Hematopoietic multipotent progenitor cell treated with erythropoietin and hydrocortisone succinate and interleukin-3 and kit ligand, for 17 days (in vitro differentiated cells): ENCODE results near the gene PLA2G4E.

Source experiments
- DNase-seq: peaks from one replicate; pipeline ENCODE4 v3.0.0-alpha.2; 2015; ENCODE audit warnings: low spot score

PLA2G4E gene

DNA sequence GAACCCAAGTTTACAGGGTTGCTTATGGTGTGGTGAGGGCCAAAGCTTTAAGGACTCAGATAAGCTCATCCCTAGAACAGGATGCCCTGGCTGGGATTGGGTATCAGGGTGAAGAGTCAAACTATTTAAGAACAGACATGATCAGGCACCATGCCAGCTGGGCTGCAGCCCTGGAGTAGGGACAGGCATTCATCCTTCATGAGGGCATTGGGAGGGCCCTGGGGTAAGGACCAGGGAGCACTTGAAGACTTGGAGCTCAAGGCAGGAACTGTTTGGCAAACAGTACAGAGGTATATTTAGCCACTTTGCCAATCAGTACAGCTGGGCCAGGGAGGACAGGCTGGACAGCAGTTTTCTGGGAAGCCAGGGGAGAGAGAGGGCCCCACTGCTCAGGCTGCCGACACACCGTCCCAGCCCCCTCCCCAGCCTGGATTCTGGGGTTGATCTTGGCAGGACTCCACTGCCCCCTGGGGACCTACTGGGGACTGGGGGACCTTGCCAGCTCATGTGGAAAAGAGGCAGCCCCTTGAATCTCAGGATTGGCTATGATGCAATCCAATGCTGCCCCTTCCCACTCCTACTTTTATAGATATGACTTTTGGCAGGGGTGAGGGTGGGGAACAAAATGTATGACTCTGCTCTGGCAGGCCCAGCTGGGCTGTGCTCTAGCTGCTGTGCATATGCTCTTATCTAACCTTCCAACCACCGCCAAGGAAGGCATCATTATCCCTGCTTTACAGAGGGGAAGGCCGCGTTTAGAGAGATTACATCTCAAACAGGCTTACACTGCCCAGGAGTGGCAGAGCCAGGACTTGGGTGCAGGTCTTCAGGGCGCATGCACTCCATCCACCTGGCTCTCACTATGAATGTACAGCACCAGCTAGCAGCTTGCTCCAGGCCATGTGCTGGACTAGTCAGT lies 2.3 kb downstream of the PLA2G4E start:
- DNase-seq, result no peak

- DNase-seq, result no peak
Observed at GRCh38 chr15:42016971-42017370, 3.9 kb downstream of the PLA2G4E start.

GRCh38 chr15:42014406-42014805 lies 6.4 kb downstream of the PLA2G4E start:
- no peak for DNase-seq

DNA sequence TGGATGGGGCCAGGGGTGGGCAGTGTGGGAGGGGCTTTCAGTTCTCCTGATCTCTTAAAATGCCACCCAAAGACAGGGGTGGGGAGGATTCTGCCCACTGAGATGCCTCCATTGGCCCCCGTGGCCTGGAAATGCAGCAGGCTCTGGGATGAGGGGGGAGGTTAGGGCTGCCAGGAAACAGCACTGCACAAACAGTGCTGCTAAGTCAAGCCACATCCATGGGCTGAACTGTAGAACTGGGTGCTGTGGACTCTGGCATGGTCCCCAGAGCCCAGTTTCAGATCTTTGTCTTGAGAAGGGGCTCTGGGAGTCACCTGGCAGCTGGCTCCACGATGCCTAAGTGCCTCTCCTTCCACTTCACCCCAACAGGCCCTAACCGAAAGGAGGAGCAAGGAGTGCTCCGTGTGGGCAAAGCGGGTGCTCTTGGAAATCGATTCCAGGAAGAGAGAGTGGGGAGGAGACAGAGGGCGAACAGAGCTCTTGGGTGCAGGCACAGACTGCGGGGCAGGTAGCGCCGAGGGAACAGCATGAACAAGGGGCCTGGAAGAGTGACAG lies 7.8 kb downstream of the PLA2G4E start:
- no peak for DNase-seq

DNA sequence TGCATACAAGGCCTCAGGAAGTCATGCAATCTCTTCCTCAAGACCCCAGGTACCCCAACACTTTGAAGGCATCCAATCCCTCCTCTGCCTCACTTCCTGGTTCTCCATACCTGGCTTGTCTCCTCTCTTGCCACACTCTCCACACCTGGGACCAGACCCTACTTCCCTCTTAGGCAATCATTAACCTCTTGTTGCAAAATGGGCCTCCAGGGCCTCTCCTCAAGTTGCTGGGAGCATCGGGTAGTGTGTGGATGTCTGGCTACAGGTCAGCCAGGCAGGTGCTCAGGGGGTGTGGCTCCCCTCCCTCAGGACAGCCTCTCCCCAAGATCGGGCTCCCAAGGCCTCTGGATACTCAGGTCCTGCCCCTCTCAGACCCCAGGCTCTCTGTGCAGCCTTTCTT lies 8.6 kb downstream of the PLA2G4E start:
- no peak for DNase-seq

GRCh38 chr15:42011074-42011473 lies 9.8 kb downstream of the PLA2G4E start:
- DNase-seq, result no peak

GRCh38 chr15:42010434-42010833 lies 10.4 kb downstream of the PLA2G4E start:
- DNase-seq, result no peak

- DNase-seq, result no peak
Observed at GRCh38 chr15:42009474-42009873, 11.4 kb downstream of the PLA2G4E start.

DNA sequence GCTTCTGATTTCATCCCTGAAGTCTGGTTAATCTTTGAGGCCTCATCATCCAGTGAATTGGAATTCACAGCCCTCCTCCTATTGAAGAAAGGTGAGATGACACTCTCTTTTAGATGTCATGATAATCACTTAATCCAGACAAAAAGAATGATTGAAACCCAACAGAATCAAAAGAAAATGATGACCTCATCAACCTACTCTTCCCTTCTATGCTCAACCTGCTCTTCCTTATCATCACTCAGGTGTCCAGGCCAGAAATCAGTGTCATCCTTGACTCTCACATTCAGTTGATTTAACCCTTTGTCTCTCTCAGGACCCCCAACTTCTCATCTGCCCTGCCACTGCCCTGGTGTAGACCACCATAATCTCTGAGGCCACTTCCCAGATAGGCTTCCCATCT lies 11.8 kb downstream of the PLA2G4E start:
- DNase-seq, result no peak

GRCh38 chr15:42007386-42007785 lies 13.5 kb downstream of the PLA2G4E start:
- DNase-seq, result no peak

DNA sequence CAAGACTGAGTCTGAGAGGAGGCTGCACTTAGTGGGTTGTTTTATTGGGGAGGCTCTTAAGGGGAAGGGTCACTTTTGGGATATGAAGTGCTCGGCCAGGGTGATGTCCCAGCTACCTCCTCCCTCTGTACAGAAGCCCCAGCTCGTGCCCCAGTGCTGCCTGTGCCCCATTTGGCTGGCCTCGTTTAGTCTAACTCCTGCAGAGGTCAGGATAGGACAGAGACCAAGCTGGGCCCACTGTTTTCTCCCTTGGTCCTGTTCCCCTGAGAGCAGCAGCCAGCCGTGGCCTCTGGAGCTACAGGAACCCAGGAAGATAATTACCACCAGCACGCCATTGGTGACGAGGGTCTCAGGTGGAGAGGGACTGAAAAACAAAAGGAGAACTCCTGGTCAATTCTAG lies 18.5 kb downstream of the PLA2G4E start:
- DNase-seq, result no peak

- DNase-seq, result no peak
Observed at GRCh38 chr15:42001236-42001635, 19.6 kb downstream of the PLA2G4E start.

DNA sequence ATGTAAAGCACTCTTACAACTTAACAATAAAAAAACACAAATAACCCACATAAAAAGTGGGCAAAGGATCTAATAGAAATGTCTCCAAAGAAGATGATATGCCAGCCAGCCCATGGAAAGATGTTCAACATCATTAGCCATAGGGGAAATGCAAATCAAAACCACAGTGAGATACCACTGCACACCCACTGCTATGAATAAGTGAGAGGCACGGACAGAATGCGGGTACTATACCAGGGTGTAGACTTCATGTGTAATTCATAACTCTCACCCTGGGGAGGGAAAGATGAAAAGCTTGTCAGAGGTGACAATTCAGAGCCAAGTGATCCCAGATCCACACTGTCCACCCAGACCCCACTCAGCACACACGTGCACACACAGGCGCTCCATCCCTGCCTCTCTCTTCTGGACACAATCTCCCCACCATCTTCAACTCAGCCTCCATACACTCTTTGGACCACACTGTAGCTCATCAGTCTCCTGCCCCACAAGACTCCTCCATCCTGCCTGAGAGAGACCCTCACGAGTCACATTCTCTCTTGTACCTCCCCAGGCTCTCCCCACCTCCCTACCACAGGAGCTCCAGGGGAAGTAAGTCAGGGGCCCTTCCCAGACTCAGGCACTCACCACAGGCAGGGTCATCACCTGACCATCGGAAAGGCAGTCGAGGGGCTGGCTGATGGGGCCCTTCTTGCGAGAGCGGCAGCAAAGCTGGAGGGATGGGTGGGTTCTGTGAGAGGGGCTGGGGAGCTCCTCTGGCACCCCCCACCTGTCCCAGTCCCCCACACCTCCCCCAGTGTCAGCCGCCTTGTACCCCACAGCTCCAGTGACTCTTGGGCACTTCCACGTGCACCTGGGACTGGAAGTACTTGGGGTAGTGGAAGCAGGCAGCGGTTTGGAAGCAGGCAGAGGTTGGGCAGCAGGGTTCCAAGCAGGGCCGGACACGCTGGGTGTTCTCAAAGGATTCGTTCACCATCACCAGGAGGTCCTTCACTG lies 21.3 kb downstream of the PLA2G4E start:
- DNase-seq, result no peak

GRCh38 chr15:41997845-41998244 lies 23.0 kb downstream of the PLA2G4E start:
- no peak for DNase-seq

DNA sequence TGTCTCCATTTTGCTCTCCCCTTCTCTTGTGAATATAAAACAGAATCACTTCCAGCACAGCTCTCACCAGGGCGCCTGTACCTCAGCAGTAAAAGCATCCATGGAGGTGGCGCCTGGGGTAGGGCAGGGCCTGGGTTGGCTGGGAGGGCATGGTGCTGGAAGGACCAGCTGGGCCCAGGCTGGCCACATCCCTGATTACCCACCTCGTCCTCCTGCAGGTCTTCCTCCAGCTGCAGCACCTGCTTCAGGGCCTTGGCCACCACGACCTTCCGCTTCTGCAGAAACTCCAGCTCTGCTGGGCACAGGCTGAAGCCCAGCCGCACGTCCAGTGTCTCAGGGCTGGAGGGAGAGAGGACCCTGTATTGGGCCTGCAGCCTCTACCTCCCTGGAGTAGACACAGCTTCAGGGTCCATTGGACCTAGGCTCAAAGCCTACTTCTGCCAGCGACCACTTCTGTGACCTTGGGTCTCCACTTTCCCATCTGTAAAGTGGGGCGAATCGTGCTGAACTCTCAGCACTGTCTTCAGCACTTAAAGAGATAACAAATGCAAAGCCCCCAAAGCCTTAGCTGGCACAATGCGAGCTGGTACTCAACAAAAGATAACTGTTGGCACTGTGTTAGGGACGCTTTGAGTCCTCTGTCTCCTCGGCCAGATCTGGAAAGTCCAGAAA lies 23.8 kb downstream of the PLA2G4E start:
- no peak for DNase-seq

DNA sequence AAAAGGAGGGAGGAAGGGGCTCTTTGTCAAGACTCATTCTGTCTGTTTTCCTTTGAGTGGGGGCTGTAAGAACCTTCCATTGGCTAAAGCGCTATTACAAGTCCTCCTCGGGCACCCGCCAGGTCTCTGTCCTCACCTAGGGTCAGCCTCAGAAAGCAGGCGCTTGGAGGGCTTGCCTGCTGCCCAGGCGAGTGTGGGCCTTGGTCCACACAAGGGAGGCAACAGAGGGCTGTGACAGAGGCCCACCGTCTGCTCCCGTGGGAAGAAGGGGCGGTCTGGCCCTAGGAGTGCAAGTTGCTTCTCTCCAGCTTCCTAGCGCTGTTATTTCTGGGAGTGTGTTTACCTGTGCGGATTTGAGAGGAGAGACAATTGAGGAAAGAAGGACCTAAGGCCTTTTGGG lies 24.5 kb downstream of the PLA2G4E start:
- DNase-seq, result no peak

DNA sequence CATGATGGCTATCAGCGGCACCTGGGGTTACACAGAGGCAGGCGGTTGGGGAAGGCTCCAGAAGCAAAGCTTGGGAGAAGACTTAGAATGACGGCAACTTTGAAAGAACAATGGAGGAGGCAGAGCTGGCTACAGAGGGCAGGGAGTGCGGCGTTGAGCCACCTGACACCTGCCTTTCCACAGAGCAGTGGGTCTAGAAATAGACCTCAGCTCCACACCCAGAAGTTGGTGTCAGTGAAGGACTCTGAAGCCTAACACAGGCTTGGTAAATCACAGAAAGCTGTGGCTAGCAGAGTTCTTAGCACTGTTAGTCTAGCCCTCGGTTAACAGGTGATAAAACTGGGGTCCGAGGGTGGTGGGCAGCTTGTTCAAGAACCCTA lies 25.4 kb downstream of the PLA2G4E start:
- DNase-seq, result no peak

DNA sequence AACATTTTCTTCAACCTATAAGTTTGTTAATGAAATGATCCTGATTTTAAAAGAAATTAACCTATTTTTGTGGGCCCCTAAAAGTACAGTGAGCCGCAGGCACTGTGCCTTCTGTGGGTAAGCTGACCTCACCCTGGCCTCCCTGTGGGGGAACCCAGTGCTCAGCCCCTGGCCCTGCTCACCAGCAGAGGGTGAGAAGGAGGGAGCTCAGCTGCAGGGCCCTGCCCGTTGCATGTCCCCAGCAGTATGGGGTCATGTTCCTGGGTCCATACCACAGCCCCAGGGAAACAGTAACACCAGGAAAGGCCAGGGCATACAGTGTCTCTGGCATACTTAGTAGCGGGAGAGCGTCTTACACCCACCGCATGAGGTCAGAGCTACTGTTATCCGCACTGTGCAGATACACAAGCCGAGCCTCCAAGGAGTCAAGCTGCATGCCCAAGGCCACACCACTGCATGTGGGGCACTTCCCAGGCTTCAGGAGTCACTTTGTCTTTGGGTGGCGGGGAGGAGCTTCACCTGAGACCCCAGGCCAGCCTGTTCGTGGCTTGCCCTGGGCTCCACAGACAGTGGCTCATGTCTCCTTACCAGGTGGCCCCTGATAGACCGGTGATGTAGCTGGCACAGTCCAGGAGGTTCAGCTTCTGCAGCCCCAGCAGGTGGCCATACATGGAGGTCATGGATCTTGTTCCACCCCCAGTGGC lies 25.9 kb downstream of the PLA2G4E start:
- no peak for DNase-seq

DNA sequence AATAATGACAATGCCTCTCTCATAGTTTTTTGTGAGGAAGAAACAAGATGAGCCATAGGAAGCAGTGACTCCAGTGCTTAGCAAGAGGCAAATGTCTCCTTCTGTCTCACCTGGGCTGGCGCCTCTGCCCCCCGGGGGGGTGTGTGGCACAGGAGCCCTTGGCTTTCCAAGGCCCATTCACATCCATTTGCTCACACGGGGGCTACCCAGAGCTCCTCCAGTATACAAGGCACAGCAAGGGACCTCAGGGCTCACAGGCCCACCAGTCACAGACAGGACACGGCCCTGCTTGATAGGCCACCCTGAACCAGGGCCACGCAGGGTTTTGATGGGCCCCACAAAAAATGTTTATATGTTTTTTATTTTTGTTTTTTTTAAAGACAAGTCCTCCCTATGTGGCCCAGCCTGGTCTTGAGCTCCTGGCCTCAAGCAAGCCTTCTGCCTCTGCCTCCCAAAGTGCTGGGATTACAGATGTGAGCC lies 26.6 kb downstream of the PLA2G4E start:
- no peak for DNase-seq

- DNase-seq, result no peak
Observed at GRCh38 chr15:41993472-41994170, 27.2 kb downstream of the PLA2G4E start.

- no peak for DNase-seq
Observed at GRCh38 chr15:41992803-41993190, 28.0 kb downstream of the PLA2G4E start.
